Right cardiac atrium (tissue), 5 donors: ENCODE results near the gene IQCE. TPM values are rescaled to one million over a fixed set of nuclear protein-coding genes. Genes with fewer than 3 reads are reported as not detected.
"Not testable (repeated sequence)": the region's sequence is repeated elsewhere in the genome, so short reads cannot be mapped to it uniquely, and the experiment has no call there.

ENCODE experiments used
- ATAC-seq, 2 donors: fragments of 200-7000 bp; cut with Tn5 transposase; one replicate each; pipeline versions ENCODE4 v1.8.0 to v1.9.1; 2020; ENCODE audit warnings: moderate library complexity in 2 of 2, mild to moderate bottlenecking in 1 of 2
- DNase-seq, 3 donors: peaks; one replicate each; pipeline ENCODE4 v3.0.0-alpha.2; 2020
- H3K27ac ChIP-seq: one replicate; pipeline ENCODE4 v1.5.1; 2013; ENCODE audit warnings: mild to moderate bottlenecking, low read length, control low read depth, moderate library complexity
- H3K27me3 ChIP-seq: one replicate; pipeline ENCODE4 v1.6.1; 2013; ENCODE audit not compliant: control insufficient read depth, insufficient read depth
- H3K4me1 ChIP-seq: one replicate; pipeline ENCODE4 v1.6.1; 2013; ENCODE audit warnings: low read length; ENCODE audit not compliant: control insufficient read depth, insufficient read depth
- H3K4me3 ChIP-seq: one replicate; pipeline ENCODE4 v1.5.1; 2013; ENCODE audit warnings: low read length, control low read depth
- H3K9me3 ChIP-seq: one replicate; pipeline ENCODE4 v1.6.1; 2013; ENCODE audit warnings: low read length; ENCODE audit not compliant: control insufficient read depth
- WGBS: extraction: QIAGEN DNeasy Blood & Tissue Kit; methylation state at CpG from one replicate; pipeline ENCODE4 v1.1.7; 2013; 5-methylcytosine and 5-hydroxymethylcytosine counted together
- intact Hi-C, 4 donors: fragments of 100-400 bp; cut with DNase I; formaldehyde crosslinking; loops; one replicate each; pipeline versions ENCODE4 v1.11.0 to v1.14.0; 2022 to 2023
- polyA plus RNA-seq: library from polyadenylated mRNA; stranded (reverse); fragments of 200-250 nt; gene quantifications from one replicate; pipeline ENCODE4 v1.2.3, GENCODE V29; 2013
- total RNA-seq, 4 donors: library from RNA; stranded (reverse); fragmentation: NEBNext Ultra II Directional; extraction: Animal tissue kit (Norgen Biotek cat#: 25700); gene quantifications; one replicate each; pipeline ENCODE4 v1.2.1, GENCODE V29; 2021
- donor health status: healthy with polysubstance abuse.
- donor health status: DM: no; HTN: yes; CAD: no.
- donor health status: DM: no; HTN: no; CAD: no.
- donor health status: DM: no; HTN: yes; CAD: no; lungs with severe emphysema.
- donor health status: DM: yes; HTN: yes; CAD: no.

IQCE gene
- total and polyA plus RNA-seq, 5 donors = 7.9 to 16.0 (median 15.1) TPM

DNA sequence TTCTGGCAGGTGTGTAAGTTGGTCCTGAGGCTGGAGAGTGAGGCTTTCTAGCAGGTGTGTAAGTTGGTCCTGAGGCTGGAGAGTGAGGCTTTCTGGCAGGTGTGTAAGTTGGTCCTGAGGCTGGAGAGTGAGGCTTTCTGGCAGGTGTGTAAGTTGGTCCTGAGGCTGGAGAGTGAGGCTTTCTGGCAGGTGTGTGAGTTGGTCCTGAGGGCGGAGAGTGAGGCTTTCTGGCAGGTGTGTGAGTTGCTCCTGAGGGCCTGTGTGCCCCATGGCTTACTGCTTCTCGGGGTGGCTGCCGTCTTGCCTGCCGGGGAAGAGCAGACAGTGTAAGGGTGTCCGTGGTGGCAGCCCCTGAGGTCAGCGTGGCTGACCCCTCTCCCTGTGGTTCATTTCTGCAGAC is 50.9 kb downstream of the IQCE start:
- H3K27me3 ChIP-seq, H3K9me3 ChIP-seq, H3K4me3 ChIP-seq, ATAC-seq, H3K4me1 ChIP-seq, H3K27ac ChIP-seq, intact Hi-C loops: not testable (repeated sequence)
- WGBS = 95% methylated on average over 6 of the region's 6 CpGs
- DNase-seq = peak in 1 of 3 donors; percentile 34

- peak in 1 of 3 donors; percentile 52 for DNase-seq
- Histone ChIP-seq H3K27me3 (no peaks in the 10 kb centered on the region), H3K4me1 (peaks cover 6% of the 10 kb centered on the region), H3K9me3 (no peaks in the 10 kb centered on the region), H3K27ac (no peak overlapping the region), H3K4me3 (no peak overlapping the region)
- ATAC-seq = no peak
- 90% methylated on average over 14 of the region's 14 CpGs for WGBS
- intact Hi-C loops = no loop called here
Observed at GRCh38 chr7:2610466-2610865, 51.7 kb downstream of the IQCE start.

DNA sequence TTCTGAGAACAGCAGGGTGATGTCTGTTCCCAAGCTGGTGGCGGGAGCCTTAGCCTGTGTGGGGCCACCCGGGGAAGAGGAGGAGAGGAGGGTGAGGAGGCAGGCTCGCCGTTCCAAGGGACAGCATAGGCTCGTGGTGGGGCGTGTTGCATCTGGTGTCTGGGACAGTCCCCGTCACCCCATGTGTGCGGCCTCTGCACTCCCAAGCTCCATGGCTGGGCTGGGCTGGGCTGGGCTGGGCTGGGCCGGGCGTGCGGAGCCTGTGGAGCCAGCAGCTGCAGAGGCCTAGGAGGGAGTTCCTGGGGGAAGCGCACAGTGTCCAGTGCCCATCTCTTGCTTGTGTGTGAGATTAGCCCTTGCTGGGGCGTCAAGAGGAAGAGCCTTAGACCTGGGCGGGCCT is 52.1 kb downstream of the IQCE start:
- intact Hi-C loops = no loop called here
- no peaks in the 10 kb centered on the region for H3K27me3 ChIP-seq

GRCh38 chr7:2611401-2611800 is 52.6 kb downstream of the IQCE start:
- Histone ChIP-seq H3K27me3 (no peaks in the 10 kb centered on the region), H3K4me1 (peaks cover 6% of the 10 kb centered on the region), H3K9me3 (no peaks in the 10 kb centered on the region), H3K27ac (no peak overlapping the region), H3K4me3 (no peak overlapping the region)
- ATAC-seq = no peak
- WGBS = 84% methylated on average over 11 of the region's 11 CpGs
- intact Hi-C loops = no loop called here
- DNase-seq = peak in 1 of 3 donors; percentile 47

More for the DNA sequence above, 52.1 kb downstream of the IQCE start:
- no peak overlapping the region for H3K4me3 ChIP-seq
- H3K27ac ChIP-seq = no peak overlapping the region
- ATAC-seq (no peak), DNase-seq (peak in 1 of 3 donors; percentile 37)
- no peaks in the 10 kb centered on the region for H3K9me3 ChIP-seq
- H3K4me1 ChIP-seq = peaks cover 6% of the 10 kb centered on the region
- 86% methylated on average over 14 of the region's 14 CpGs for WGBS

- no peak overlapping the region for H3K4me3 ChIP-seq
- intact Hi-C loops = no loop called here
- DNase-seq (no peak), ATAC-seq (no peak)
- no peaks in the 10 kb centered on the region for H3K27me3 ChIP-seq
- no peak overlapping the region for H3K27ac ChIP-seq
- H3K4me1 ChIP-seq = peaks cover 4% of the 10 kb centered on the region
- no peaks in the 10 kb centered on the region for H3K9me3 ChIP-seq
- 96% methylated on average over 10 of the region's 10 CpGs for WGBS
Observed at GRCh38 chr7:2611922-2612321, 53.1 kb downstream of the IQCE start.

- Histone ChIP-seq H3K27ac (peak overlapping the region; percentile 61), H3K4me3 (no peak overlapping the region), H3K4me1 (peaks cover 3% of the 10 kb centered on the region), H3K9me3 (no peaks in the 10 kb centered on the region), H3K27me3 (no peaks in the 10 kb centered on the region)
- intact Hi-C loops = no loop called here
- no peak for ATAC-seq
- WGBS = 77% methylated on average over 15 of the region's 15 CpGs
- DNase-seq = peak in 1 of 3 donors; percentile 61
Observed at GRCh38 chr7:2612445-2613097, 53.8 kb downstream of the IQCE start.

DNA sequence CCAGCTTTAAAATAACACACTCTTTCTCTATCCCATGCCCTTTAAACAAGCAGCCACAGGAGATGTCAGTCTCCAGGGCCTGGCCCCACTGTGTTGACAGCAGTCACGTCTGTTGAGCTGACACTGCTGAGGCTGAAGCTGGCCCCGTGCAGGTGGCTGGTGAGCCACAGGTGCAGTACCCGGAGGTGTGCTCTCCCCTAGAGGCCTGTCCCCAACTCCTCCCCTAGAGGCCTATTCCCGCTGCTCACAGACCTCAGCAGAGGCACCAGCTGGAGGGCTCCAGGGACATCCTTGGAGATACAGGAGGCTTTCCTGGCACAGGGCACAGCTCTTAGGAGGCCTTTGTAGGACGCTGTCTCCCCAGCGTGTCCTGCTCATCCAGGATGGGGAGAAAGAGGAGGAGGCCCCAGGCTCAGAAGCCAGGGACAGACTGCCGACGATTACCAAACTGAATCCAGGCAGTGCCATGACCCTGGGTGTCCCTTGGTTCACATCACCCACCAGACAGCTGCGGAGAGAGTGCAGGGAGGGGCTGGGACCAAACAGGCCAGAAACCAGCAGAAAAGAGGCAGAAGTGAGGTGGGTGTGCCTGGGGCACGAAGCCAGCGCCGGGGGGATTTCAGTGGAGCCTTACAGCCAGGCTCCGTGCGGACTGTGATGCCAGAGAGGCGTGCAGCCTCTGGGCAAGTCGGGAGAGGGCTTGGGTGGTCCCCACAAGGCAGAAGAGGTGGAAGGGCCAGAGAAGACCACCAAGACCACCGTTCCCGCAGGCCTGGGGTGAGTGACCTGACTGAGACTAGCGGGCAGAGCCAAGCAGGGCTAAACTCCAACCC is 54.5 kb downstream of the IQCE start:
- intact Hi-C loops = no loop called here
- peak in 1 of 2 donors; percentile 4 for ATAC-seq
- no peak overlapping the region for H3K4me3 ChIP-seq
- H3K27ac ChIP-seq = peak overlapping the region; percentile 61
- no peaks in the 10 kb centered on the region for H3K27me3 ChIP-seq
- no peaks in the 10 kb centered on the region for H3K4me1 ChIP-seq
- peak in 1 of 3 donors; percentile 52 for DNase-seq
- 58% methylated on average over 19 of the region's 19 CpGs for WGBS
- H3K9me3 ChIP-seq = no peaks in the 10 kb centered on the region

DNA sequence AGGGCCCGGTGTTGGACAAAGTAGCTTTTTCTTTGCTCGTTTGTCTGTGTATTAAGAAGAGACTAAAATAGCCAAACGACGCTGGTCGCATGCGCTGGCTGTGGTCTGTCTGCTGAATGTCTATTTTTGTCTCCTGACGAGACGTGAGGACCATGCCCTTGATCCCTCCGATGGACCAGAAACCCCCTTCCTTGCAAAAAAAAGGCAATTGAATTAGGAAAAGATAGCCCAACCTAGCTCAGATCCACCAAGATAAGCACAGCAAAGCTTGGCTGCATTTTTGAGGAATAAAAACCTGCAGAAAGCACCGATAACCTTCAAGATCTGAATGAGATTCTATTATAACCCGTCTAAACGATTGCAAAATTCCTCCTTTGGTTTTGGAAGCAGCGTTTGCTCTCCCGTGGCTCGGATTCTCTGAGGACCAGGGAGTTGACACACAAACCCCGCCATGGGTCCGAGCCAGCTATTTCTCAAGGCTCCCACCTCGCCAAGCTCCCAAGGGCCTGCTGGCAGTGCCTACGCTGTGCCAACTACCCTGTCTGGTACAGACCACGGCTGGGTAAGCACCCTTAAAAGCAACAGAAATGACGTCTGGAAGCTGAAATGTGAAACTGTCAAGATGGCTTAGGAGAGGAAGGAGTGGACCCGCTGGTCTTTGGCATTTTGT is 55.3 kb downstream of the IQCE start:
- WGBS = 30% methylated on average over 22 of the region's 22 CpGs
- DNase-seq (peak in 2 of 3 donors; percentile 79 to 87), ATAC-seq (peak; percentile 22 to 32)
- Histone ChIP-seq H3K4me3 (no peak overlapping the region), H3K27ac (peak overlapping the region; percentile 86), H3K9me3 (no peaks in the 10 kb centered on the region), H3K4me1 (no peaks in the 10 kb centered on the region), H3K27me3 (no peaks in the 10 kb centered on the region)
- intact Hi-C loops = no loop called here

- no peaks in the 10 kb centered on the region for H3K4me1 ChIP-seq
Observed at GRCh38 chr7:2614631-2615330, 56.0 kb downstream of the IQCE start.

DNA sequence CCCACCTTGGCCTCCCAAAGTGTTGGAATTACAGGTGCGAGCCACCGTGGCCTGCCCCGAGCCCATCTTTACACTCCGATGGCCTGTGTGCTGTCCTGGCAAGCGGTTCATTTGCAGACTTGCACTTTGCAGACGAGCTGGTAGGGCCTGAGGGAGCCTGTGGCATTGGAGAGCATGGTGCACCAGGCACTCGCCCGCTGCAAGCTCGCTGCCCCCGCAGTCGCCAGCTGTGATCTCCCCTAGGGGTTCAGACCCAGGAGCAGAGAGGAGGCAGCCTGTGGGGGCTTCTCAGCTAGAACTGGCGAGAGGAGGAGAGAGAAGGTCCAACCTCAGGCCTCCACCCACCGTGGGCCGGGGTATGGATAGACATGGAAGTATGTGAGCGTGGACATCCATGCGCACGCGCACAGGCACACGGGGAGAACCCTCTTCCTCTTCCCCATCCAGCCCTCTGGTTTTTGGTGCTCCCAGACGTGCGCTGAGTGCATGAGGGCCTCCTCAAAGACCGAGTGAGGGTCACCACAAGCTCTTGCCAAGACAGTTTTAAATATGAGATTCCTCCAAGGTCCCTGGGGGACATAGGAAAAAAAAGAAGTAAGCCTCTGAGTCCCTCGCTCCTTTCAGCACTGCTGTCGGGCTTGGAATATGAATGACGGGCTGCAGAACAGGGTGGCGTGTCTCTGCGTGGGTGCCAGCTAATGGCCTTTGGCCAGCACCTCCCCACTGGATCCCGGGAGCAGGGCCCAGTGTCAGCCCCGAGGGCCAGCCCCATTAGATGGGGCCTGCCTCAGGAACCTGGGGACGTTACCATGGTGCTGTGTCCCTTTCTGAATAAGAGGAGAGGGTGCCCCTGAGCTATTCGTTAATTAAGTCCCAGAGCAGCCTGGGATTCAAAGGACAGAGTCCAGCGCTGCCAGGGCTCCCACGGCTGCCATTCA is 57.9 kb downstream of the IQCE start:
- intact Hi-C loops = no loop called here
- Histone ChIP-seq H3K27me3 (no peaks in the 10 kb centered on the region), H3K9me3 (no peaks in the 10 kb centered on the region), H3K4me1 (no peaks in the 10 kb centered on the region), H3K4me3 (no peak overlapping the region), H3K27ac (no peak overlapping the region)
- WGBS = 76% methylated on average over 33 of the region's 33 CpGs
- peak in 1 of 3 donors; percentile 51 for DNase-seq
- ATAC-seq = no peak

More at GRCh38 chr7:2614631-2615330, 56.0 kb downstream of the IQCE start:
- peak overlapping the region; percentile 44 for H3K27ac ChIP-seq
- intact Hi-C loops = no loop called here
- H3K9me3 ChIP-seq = no peaks in the 10 kb centered on the region
- ATAC-seq (no peak), DNase-seq (peak in 2 of 3 donors; percentile 63)
- H3K4me3 ChIP-seq = no peak overlapping the region
- no peaks in the 10 kb centered on the region for H3K27me3 ChIP-seq
- WGBS = 43% methylated on average over 22 of the region's 22 CpGs
